ENCODE measurements around the gene STARD7.
"Not testable (repeated sequence)": the region's sequence is repeated elsewhere in the genome, so short reads cannot be mapped to it uniquely, and the experiment has no call there.

STARD7 gene

DNA sequence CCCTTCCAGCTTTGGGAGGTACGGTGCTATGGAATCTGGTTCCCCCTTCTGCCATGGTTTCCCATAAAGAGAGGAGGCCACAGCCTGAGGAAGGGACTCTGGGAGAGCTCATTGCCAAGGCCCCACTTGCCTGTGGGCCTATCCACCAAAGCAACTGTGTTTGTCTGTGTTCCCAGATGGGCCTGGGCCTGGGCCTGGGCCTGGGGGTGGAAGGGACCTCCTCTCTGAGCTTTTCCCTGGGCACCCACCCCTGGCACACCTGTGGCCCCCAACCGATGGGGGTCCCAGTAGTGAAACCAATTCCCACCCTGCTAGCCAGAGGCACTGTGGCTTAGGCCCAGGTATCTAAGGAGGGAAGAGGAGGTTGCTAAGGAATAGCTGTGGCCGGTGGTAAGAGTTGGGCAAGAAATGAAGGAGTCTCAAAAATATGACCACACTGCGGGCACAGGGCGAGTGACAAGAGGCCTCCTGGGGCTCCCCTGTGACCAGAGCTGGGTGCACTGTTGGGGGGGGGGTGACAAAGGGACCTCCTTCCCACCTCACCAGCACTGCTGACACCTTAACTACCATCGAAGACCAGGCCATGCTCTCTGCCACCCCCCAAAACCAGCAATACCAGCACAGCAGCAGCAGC, 58.5 kb downstream of the STARD7 start:
- no peak for DNase-seq (ENCODE audit: low spot score)

DNA sequence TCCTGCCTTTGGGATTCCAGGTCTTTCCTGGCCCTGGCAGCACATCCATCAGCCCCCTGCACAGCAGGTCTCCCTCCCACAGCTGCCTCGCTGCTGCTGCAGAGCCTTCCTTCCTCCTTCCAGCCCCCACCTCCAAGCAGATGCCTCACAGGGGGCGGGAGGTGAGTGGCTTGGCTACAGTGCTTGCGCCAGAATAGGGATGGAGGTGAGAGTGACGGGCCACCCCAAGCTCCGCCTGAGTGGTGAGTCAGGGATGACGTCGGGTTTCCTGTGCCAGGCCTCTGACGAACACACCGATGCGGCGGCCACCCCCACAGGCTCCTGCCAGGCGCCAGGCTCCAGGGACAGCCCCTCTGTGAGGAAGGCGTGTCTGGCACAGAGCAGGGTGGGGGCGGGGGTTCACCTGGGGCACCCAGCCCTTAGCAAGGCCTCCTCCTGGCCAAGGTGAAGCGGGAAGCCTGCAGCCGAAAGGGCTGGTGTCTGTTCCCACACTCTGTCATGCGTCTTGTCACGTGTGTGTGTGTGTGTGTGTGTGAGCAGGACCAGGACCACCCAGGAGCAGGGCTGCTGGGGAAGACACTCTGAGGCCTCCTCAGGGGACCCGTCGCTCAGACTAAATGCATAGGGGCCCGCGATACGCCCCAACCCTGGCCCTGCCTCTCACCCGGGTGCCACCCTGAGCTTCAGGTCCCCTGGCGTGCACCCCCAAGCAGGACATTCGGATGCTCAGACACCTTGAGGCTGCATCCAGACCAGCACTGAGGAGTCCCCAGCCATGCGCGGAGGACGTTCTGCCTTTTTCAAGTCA, 60.0 kb downstream of the STARD7 start:
- DNase-seq (ENCODE audit: low spot score) = peak; percentile 94

DNA sequence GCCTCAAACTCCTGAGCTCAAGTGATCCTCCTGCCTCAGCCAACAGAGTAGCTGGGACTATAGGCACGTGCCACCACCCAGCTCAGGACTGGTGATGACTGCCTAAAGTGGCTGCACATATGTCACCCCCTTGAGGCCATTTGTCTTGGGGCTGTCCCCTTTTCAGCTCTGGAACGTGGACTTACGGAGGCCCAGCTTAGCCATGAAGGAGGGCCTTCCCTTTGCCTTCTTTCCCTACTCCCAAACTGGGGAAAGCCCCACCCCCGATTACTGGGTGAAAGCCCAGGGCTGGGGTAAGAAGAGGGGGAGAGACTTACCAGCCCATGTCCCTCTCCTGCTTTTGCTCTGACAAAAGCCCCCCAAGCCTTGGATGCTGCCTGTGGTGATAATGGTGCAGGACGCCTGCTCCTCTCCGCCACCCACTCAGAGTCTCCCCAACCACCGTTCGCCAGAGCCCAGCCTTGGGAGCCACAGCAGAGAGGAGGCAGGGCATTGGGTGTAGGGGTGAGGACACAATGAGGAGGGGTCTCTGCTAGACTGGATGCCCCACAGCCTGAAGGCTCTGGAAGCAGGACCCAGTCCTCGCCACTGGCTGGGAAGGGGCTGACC, 60.9 kb downstream of the STARD7 start:
- peak; percentile 56 for DNase-seq (ENCODE audit: low spot score)

- DNase-seq (ENCODE audit: low spot score) = peak; percentile 86
Measured at GRCh38 chr2:96146881-96147592, 61.6 kb downstream of the STARD7 start.

GRCh38 chr2:96146153-96146880, 62.3 kb downstream of the STARD7 start:
- DNase-seq (ENCODE audit: low spot score) = no peak

DNA sequence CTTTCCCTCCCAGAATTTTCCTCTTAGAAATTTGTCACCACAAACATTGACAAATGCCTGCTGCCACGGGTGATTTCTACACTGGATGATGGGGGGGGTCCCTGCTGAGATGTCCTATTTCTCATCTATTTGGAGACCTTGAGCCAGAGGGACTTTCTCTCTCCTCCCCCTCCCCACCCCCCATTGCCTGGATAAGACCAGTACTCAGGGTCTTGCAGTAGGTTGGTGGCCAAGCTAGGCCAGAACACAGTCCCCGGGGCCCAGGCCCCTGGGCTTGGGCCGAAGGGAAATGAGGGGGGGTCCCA, 62.8 kb downstream of the STARD7 start:
- no peak for DNase-seq (ENCODE audit: low spot score)

GRCh38 chr2:96145036-96145847, 63.4 kb downstream of the STARD7 start, which contains the start of gene DUSP2:
Gene DUSP2, minus strand, starts transcription at chr2:96145440. Its CDS starts 86 bp downstream, at chr2:96145354.
- DNase-seq (ENCODE audit: low spot score) = no peak

DNA sequence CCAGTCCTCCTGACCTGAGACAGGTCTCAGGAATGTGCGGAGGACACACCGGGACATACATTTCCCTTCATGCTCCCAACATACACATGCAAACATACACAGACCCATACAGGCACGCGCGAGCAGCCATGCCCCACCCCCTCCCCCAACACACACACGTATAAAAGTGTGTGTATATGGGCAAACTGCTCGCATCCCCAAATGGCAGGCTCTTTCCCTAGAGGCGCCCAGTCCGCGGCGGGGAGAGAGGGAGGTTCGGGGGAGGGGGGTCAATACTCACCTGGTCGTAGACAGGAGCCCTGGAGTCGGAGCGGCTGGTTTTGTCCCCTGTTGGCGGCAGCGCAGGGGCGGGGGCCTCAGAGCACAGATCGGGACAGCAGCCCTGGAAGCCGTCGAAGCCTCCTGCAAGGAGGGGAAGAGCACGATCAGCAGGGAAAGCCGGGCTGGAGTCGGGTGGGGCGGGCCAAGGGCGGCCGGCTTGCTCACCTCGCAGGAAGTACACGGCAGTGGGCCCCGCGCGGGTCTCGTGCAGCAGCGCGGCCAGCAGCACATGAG, 64.1 kb downstream of the STARD7 start:
- no peak for DNase-seq (ENCODE audit: low spot score)

- peak; percentile 32 for DNase-seq (ENCODE audit: low spot score)
Measured at GRCh38 chr2:96143848-96144480, 64.7 kb downstream of the STARD7 start.

DNA sequence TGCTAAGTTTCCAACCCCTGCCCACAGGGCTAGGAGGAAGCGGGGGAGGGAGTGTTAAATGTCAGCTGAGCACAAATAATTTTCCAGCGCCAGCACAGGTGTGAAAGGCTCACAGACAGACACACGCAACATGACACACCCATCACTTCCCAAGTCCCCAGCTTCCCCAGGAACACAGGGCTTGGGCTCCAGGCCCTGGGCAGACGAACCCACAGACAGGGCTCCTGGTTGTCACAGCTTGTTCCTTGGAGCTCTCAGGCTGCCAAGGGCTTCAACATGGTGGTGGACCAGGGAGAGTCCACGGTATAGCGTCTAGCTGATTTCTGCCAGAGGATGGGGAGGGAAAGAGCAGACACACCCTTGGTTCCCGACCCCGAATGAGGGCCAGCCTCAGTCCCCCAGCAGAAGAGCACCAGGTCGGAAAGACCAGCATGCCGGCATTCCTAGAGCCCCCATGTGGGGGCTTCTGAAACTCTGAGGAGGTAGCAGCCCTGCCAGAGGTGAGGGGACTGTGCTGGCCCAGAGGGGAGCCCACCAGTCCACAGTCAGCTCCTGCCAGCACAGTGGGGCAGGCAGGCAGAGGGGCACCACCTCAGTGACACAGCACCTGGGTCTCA, 65.3 kb downstream of the STARD7 start:
- DNase-seq (ENCODE audit: low spot score) = no peak

DNA sequence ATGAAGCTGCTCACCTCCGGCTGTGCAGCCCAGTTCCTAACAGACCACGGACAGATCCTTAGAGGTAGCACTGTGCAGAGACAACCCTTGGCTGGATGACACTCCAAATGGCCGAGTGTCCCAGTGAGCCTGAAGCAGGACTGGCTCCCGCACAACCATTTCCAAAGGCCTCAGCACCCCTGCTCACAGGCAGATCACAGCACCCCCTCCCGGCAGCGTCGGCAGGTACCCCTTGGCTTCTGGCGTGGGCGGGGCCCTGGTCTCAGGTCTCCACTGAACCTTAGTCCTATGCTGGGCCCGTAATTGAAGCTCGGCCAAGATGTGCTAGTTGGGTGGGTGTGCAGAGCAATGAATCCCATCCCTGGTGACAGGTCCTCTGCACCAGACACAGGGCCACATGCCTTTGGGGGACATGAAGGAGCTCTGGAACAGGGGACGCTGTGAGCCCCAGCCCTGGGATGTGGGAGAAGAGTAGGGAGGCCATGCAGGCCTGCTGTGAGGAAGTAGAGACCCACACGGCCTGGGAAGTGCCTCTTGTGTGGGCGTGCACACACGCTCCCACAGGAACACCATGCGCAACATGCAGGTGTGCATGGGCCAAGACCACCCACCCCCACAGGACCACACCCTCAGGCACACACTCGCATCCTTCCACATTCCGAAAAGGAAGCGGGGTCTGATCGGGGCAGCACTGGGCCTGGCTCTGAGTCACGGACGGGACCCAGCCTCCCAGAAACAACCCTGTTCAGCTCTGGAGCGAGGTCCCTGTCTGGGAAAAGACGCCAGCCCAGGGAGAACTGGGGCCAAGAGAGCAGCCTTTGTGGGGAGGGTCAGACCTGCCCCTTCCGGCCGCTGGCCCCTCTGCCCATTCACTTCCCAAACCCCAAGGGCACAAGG, 66.2 kb downstream of the STARD7 start:
- DNase-seq (ENCODE audit: low spot score) = no peak

- DNase-seq (ENCODE audit: low spot score) = not testable (repeated sequence)
Measured at GRCh38 chr2:96141624-96141967, 67.0 kb downstream of the STARD7 start.

GRCh38 chr2:96140941-96141623, 67.5 kb downstream of the STARD7 start:
- no peak for DNase-seq (ENCODE audit: low spot score)

DNA sequence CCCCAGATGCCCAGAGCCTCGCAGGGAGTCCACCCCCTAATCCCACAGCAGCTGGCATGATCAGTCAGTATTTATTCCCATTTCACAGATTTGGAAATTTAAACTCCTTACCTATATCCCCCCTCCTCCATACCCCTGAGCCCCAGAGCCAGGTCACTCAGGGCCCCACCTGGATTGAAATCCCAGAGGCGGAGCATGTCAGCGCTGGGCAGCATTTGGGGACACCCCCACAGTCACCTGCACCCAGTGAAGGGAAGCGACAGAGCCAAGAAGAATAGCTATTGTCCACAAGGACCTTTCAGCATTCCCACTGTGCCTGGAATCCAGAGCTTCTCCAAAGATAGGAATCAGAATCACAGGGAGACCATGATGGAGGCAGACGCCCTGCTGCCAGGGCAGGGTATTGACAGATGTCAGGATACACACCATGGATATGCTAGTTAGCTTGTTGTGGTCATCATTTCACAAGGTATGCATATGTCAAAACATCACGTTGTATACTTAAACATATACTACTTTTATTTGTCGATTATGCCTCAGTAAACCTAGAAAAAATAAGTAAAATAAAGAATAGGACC, 69.4 kb downstream of the STARD7 start:
- DNase-seq (ENCODE audit: low spot score) = no peak

- DNase-seq (ENCODE audit: low spot score) = peak; percentile 53
Measured at GRCh38 chr2:96138179-96139145, 70.2 kb downstream of the STARD7 start, which contains the start of gene ASTL. Gene ASTL, minus strand, starts transcription at chr2:96138502. Its CDS starts 66 bp downstream, at chr2:96138436.
